ENCODE results near the gene DRC7.

The DRC7 gene

DNA sequence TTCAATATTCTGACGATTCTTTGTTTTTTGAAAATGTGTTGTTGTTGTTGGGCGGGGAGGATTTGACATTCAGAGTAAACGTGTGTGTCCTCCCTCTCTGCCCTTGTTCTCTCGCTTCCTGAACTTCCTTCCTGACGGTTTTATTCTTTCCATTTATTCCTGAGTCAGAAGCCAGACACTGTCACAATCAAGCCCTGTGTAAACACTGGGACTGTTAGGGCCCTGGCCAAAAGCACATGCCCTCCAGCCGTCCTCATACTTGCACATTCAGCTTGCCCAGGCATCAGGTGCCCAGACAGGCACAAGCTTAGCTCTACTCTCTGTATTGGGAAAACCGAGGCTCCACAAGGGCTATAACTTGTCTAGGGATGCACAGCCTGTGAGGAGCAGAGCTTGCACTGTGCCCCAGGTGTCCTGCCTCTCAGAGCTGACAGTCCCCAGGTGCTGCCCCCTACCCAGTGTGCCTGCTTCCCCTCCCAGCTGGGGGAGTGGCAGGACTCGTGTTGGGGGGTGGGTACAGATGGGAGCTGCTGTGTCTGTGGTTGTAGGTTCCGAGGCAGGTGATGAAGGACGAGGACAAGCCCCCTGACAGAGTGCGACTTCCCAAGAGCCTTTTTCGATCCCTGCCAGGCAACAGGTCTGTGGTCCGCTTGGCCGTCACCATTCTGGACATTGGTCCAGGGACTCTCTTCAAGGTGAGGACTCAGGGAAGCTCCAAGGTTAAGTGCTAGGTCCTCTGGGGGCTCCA lies 16.8 kb upstream of the DRC7 start:
- DNase-seq: no peak

GRCh38 chr16:57679016-57679415 lies 15.6 kb upstream of the DRC7 start:
- DNase-seq: no peak

- no peak for DNase-seq
Observed at GRCh38 chr16:57679767-57680482, 14.7 kb upstream of the DRC7 start.

DNA sequence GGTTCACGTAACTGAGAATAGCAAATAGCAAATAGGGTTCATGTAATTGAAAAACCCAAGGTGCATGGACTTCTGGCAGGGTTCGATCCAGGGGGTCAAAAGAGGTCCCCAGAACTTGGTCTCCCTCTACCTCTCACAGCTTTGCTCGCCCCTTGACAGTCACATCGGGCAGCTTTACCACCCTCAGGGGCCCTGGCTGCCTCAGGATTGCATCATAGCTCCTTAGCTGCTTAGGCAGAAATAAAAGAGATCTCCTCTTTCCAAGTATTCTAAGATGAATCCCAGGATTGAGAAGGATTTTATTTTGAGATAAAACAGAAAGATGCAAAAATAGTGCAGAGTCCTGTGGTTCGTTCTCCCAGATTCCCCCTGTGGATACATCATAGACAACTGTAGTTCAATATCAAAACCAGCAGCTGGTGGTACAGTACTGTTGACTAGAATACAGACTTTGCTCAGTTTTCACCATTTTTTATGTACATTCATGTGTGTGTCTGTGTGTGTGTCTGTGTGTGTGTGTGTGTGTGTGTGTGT lies 13.7 kb upstream of the DRC7 start:
- no peak for DNase-seq

DNA sequence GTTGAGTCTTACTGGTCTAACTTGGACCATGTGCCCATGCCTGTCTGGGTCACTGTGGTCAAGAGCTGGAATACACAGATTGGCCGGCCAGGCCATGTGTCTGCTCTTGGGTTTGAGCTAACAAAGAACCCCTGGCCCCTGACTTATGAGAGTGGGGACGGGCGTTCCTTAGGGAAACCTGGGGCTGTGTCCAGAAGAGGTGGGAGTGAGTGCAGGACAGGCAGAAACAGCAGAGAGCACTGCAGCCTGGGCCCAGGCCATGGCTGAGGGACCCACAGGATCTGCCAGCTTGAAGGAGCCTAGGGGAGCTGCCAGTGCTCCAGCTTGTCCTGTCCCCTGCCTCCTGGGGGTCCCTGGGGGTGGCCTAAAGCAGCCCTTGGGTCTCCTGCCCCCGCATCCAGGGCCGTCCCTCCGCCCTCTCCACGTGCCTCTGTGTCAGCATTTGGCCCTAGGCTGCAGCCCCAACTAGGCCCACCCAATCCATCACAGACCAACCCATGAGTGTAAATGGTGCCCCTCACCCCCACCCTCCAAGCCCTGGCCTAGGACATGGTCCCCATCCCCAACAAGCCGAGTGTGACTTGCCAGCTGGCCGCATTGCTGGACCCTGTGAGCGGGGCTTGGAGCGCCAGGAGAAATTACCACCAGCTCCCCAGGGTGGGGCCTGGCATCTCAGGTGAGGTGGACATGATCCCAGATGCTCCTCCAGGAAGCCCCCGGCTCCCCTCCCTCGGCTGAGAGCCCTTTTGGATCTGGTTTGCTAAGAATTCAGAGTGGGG lies 12.5 kb upstream of the DRC7 start:
- DNase-seq: no peak

GRCh38 chr16:57682809-57683635 lies 11.6 kb upstream of the DRC7 start:
- DNase-seq: no peak

- DNase-seq: no peak
Observed at GRCh38 chr16:57683636-57684545, 10.7 kb upstream of the DRC7 start.

GRCh38 chr16:57684626-57685358 lies 9.8 kb upstream of the DRC7 start:
- no peak for DNase-seq

- DNase-seq: no peak
Observed at GRCh38 chr16:57685633-57686032, 9.0 kb upstream of the DRC7 start.

GRCh38 chr16:57686577-57686976 lies 8.0 kb upstream of the DRC7 start:
- no peak for DNase-seq

DNA sequence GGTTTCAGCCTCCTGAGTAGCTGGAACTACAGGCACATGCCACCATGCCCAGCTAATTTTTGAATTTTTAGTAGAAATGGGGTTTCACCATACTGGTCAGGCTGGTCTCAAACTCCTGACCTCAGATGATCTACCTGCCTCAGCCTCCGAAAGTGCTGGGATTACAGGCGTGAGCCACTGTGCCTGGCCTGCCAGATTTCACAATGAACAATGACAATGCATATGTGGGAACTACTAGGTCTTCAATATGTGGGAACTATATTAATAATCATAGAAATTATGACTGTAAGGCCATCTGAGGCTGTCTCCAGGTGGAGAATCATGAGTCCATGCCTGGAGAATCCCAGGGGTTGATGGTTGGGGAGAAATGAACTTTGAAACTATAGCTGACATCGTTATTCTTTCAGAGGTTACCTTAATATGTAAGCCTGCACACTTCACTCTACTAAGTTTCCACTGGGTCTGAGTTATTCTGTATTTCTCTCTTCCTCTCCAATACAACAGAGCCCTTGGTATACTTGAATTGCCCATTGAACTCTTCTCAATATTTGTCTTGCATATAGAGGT lies 7.2 kb upstream of the DRC7 start:
- no peak for DNase-seq

DNA sequence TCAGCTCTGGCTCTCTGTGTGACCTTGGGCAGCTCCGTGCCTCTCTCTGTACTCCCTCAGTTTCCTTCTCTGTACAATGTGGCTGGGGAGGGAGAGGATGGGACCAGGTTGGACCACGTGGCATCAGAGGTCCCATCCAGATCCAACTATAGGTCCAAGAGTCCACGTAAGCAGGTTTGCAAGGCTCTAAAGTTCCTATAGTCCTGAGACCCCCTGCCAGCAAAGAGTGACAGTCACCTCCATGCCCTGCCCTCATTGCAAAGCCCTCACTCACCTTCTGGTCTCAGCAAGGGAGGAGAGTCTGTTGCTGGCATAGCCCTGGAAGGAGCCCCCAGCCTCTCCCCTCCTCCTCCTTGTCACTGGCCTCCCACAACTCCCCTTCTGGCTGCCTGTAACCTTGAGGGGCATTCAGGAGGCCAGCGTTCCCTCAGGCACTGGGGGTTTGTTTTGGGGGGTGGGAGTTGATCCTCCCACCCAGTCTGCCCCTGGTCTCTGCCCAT lies 6.1 kb upstream of the DRC7 start:
- DNase-seq: no peak

DNA sequence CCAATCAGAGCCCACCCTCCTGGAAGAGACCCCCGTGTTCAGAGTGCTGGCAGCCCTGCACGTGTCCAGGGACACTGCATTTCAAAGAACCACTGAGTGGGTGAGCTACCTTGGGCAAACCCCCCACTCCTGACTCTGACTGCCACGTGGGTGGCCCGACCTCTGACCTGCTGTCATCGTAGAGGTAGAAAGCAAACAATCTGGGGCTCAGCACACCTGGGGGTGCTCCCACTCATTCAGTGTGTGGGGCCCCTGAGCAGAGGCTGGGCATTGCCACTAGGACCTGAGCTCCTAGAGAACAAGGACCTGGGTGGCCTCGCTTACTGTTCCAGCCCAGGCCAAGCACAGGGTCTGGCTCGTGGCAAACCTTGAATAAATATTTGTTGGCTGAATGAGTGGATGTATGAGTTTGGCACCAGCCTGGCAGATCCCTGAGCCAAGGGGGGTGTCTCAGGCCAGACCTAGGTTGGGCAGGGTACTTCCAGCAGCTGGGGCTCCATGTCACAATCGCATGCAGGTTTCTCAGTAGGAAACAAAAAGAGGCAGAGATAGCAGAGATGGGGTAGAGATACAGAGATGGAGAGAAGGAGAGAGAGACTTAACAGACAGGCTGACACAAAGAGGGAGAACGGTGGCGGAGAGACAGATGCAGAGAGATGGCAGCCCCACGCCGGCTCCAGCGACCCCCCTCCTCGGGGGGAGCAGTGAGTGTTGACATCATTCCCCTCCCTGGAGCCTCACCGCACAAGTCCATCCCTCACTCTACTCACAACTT lies 5.4 kb upstream of the DRC7 start:
- no peak for DNase-seq

DNA sequence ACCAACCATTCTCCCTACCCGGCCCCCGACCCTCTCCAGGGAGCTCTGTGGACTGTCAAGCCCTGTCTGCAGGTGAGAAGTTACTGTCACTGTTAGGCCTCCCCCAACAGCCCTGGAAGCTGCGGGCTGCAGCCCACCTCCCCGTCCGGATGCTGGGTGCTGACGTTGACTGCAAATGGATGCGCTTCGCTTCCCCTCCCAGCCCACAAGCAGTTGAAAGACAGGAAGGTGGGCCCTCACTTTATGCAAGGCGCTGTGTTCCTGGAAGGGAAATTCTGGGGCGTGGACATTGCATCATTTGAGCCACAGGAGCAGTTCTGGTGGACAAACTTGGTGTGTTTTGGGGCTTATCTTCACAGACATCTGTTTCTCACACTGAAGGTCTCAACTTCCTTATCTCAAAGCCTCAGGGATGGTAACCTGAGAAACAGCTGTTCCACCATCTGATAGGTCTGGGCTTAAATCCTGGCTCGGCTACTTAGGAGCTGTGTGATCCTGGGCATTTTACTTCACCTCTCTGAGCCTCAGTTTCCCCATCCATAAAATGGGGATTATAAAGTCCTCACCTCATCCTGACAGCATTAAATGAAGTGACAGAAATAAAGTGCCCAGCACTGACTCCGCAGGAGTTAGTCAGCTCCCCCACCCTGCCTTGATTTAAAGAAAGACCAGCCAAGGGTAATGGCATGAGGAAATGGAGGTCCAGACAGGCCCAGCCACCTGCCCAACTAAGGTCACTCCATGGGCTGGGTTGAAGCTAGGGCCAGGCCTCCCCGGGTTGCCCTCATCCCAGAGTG lies 4.6 kb upstream of the DRC7 start:
- DNase-seq: no peak

GRCh38 chr16:57690782-57691471 lies 3.7 kb upstream of the DRC7 start:
- no peak for DNase-seq

GRCh38 chr16:57692636-57693035 lies 2.0 kb upstream of the DRC7 start:
- DNase-seq: no peak

- DNase-seq: no peak
Observed at GRCh38 chr16:57693550-57693949, 1.1 kb upstream of the DRC7 start.

DNA sequence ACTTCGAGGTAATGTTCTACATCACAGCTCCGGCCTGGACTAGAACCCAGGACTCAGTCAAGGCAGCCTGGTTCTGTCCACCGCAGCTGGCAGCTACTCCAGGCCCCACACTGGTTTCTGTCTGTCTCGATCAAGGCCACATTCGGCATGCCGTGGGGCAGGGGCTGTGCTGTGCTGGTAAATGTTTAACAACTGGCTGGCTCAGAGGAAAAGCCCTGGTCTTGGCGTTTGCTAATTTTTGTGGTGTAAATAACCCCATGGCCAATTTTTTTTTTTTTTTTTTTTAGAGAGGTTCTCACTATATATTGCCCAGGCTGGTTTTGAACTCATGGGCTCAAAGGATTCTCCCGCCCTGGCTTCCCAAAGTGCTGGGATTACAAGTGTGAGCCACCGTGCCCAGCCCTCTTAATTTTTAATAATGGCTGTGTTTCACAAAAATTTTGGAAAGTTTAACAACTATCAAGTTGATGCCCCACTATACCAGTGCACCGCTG lies 328 bp upstream of the DRC7 start:
- no peak for DNase-seq
